Body of pancreas (tissue), 4 donors: Measurements from ENCODE around the gene AXL.

ENCODE experiments used
- CTCF ChIP-seq, 7 experiments: fragments of 450-650 bp in 4 of 7; fragments of 200-600 bp in 3 of 7; sonication (generic) in 3 of 7; IDR thresholded peaks; one replicate each; pipeline ENCODE4 v1.5.1; 2016 to 2019; ENCODE audit warnings: antibody characterized with exemption in 7 of 7
- POLR2A ChIP-seq, 3 donors: fragments of 450-650 bp; IDR thresholded peaks; one replicate each; pipeline ENCODE4 v1.6.1; 2016; ENCODE audit warnings: antibody characterized with exemption in 3 of 3, mild to moderate bottlenecking in 2 of 3

- TF ChIP-seq POLR2A (IDR thresholded peaks at IDR 0.05), result no peak
- TF ChIP-seq CTCF (IDR thresholded peaks at IDR 0.05), result no peak
Observed at GRCh38 chr19:41186971-41187883, 31.8 kb upstream of the AXL start.
